Adipocyte (in vitro differentiated cells): Measurements from ENCODE around the gene DENR.
"Not testable (repeated sequence)": the region's sequence is repeated elsewhere in the genome, so short reads cannot be mapped to it uniquely, and the experiment has no call there.

Experiments used
- DNase-seq: peaks from one replicate; pipeline ENCODE4 v3.0.0-alpha.2; 2015; ENCODE audit warnings: low read depth
- H3K27me3 ChIP-seq: replicated peaks from 2 replicates; pipeline ENCODE4 v1.7.0; 2013; ENCODE audit warnings: mild to moderate bottlenecking, low read length, moderate library complexity; ENCODE audit not compliant: control insufficient read depth, insufficient read depth
- H3K36me3 ChIP-seq: 2 replicates; pipeline ENCODE4 v1.7.0; 2013; ENCODE audit warnings: low read length, mild to moderate bottlenecking, moderate library complexity; ENCODE audit not compliant: control insufficient read depth, insufficient read depth, severe bottlenecking
- H3K4me1 ChIP-seq: 2 replicates; pipeline ENCODE4 v1.7.0; 2013; ENCODE audit warnings: mild to moderate bottlenecking, low read length, moderate library complexity; ENCODE audit not compliant: control insufficient read depth, insufficient read depth
- H3K4me3 ChIP-seq: 2 replicates; pipeline ENCODE4 v1.7.0; 2013; ENCODE audit warnings: mild to moderate bottlenecking, low read length, moderate library complexity
- H3K9ac ChIP-seq: 2 replicates; pipeline ENCODE4 v1.7.0; 2013; ENCODE audit warnings: mild to moderate bottlenecking, low read length, moderate library complexity
- H3K9me3 ChIP-seq: 2 replicates; pipeline ENCODE4 v1.7.0; 2013; ENCODE audit warnings: mild to moderate bottlenecking, low read length, moderate library complexity; ENCODE audit not compliant: control insufficient read depth

The DENR gene

GRCh38 chr12:122743895-122744525, 8.6 kb upstream of the DENR start:
- no peaks in the 10 kb centered on the region for H3K4me1 ChIP-seq

GRCh38 chr12:122747224-122748135, 5.1 kb upstream of the DENR start:
- Histone ChIP-seq H3K36me3 (no peaks in the 10 kb centered on the region), H3K4me1 (no peaks in the 10 kb centered on the region), H3K4me3 (no peak overlapping the region), H3K9ac (no peak overlapping the region), H3K9me3 (no peaks in the 10 kb centered on the region), H3K27me3 (no peaks in the 10 kb centered on the region)
- no peak for DNase-seq

More at GRCh38 chr12:122743895-122744525, 8.6 kb upstream of the DENR start:
- no peaks in the 10 kb centered on the region for H3K36me3 ChIP-seq
- H3K4me3 ChIP-seq = no peak overlapping the region
- no peak for DNase-seq
- H3K27me3 ChIP-seq = no peaks in the 10 kb centered on the region
- no peaks in the 10 kb centered on the region for H3K9me3 ChIP-seq
- H3K9ac ChIP-seq = no peak overlapping the region

GRCh38 chr12:122749569-122750332, 2.9 kb upstream of the DENR start:
- Histone ChIP-seq H3K9me3 (no peaks in the 10 kb centered on the region), H3K4me3 (no peak overlapping the region), H3K9ac (no peak overlapping the region), H3K27me3 (no peaks in the 10 kb centered on the region), H3K4me1 (peaks cover 16% of the 10 kb centered on the region), H3K36me3 (peaks cover 9% of the 10 kb centered on the region)
- DNase-seq = no peak

GRCh38 chr12:122750781-122751515, 1.7 kb upstream of the DENR start:
- not testable (repeated sequence) for H3K27me3 ChIP-seq, H3K4me3 ChIP-seq, DNase-seq, H3K9ac ChIP-seq, H3K9me3 ChIP-seq
- Histone ChIP-seq H3K4me1 (peaks cover 17% of the 10 kb centered on the region), H3K36me3 (peaks cover 15% of the 10 kb centered on the region)

GRCh38 chr12:122753319-122753650, 661 bp downstream of the DENR start:
- Histone ChIP-seq H3K9ac (peak overlapping the region; percentile 98), H3K36me3 (peaks cover 36% of the 10 kb centered on the region), H3K4me1 (peaks cover 17% of the 10 kb centered on the region), H3K4me3 (peak overlapping the region; percentile 99), H3K9me3 (no peaks in the 10 kb centered on the region), H3K27me3 (no peaks in the 10 kb centered on the region)
- DNase-seq = no peak

GRCh38 chr12:122754790-122755189, 2.2 kb downstream of the DENR start:
- Histone ChIP-seq H3K9ac (peak overlapping the region; percentile 98), H3K9me3 (no peaks in the 10 kb centered on the region), H3K36me3 (peaks cover 49% of the 10 kb centered on the region), H3K27me3 (no peaks in the 10 kb centered on the region), H3K4me1 (peaks cover 17% of the 10 kb centered on the region), H3K4me3 (no peak overlapping the region)
- DNase-seq = no peak

GRCh38 chr12:122757568-122757967, 4.9 kb downstream of the DENR start:
- DNase-seq = no peak
- Histone ChIP-seq H3K27me3 (no peaks in the 10 kb centered on the region), H3K4me1 (peaks cover 17% of the 10 kb centered on the region), H3K4me3 (no peak overlapping the region), H3K9ac (no peak overlapping the region), H3K36me3 (peaks cover 71% of the 10 kb centered on the region), H3K9me3 (no peaks in the 10 kb centered on the region)

- H3K4me1 ChIP-seq = peaks cover 5% of the 10 kb centered on the region
- no peaks in the 10 kb centered on the region for H3K9me3 ChIP-seq
- no peak overlapping the region for H3K4me3 ChIP-seq
- no peaks in the 10 kb centered on the region for H3K27me3 ChIP-seq
- DNase-seq = no peak
- no peaks in the 10 kb centered on the region for H3K36me3 ChIP-seq
- H3K9ac ChIP-seq = no peak overlapping the region
These were observed 32.9 kb downstream of the DENR start for GRCh38 chr12:122785503-122785902.

- Histone ChIP-seq H3K4me1 (peaks cover 5% of the 10 kb centered on the region), H3K4me3 (no peak overlapping the region)
- peak; percentile 39 for DNase-seq
These were observed 35.8 kb downstream of the DENR start for GRCh38 chr12:122788387-122788786.

GRCh38 chr12:122789637-122790036, 37.0 kb downstream of the DENR start:
- Histone ChIP-seq H3K27me3 (no peaks in the 10 kb centered on the region), H3K4me3 (no peak overlapping the region), H3K4me1 (peaks cover 5% of the 10 kb centered on the region), H3K36me3 (no peaks in the 10 kb centered on the region), H3K9me3 (no peaks in the 10 kb centered on the region), H3K9ac (no peak overlapping the region)
- DNase-seq = no peak

More at GRCh38 chr12:122788387-122788786, 35.8 kb downstream of the DENR start:
- no peaks in the 10 kb centered on the region for H3K9me3 ChIP-seq
- H3K27me3 ChIP-seq = no peaks in the 10 kb centered on the region
- H3K36me3 ChIP-seq = no peaks in the 10 kb centered on the region
- no peak overlapping the region for H3K9ac ChIP-seq
